ENCODE results near the gene ZSCAN12. TPM values are rescaled to one million over a fixed set of nuclear protein-coding genes. Genes with fewer than 3 reads are reported as not detected.

The ZSCAN12 gene
- total and polyA plus RNA-seq, 2 experiments from 2014 or later = 2.0 to 7.3 TPM

DNA sequence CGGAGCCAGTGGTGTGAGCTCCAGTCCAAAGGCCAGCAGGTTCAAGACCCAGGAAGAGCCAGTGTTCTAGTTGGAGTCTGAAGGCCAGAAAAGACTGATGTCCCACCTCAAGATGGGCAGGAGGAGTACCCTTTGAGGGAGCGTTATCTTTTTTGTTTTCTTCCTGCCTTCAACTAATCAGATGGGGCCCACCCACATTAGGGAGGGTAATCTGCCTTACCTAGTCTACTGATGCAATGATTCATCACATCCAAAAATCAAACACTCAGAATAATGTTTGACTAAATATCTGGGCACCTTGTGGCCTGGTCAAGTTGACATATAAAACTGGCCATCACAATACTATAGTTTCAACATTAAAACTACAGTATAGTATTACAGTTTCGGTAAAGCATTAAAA, 30.1 kb downstream of the ZSCAN12 start:
- Histone ChIP-seq H2AFZ (no peak overlapping the region), H3K4me3 (no peak overlapping the region), H4K20me1 (replicated peaks; ENCODE audit: insufficient read depth) (no peaks in the 10 kb centered on the region; the same call in 1 of the 2 replicates), H3K4me2 (no peak overlapping the region), H3K27ac (ENCODE audit: low read depth) (no peak overlapping the region), H3K4me1 (ENCODE audit: insufficient read depth) (no peaks in the 10 kb centered on the region), H3K9me2 (ENCODE audit: insufficient read depth) (0 out of 2 replicates have a peak, but pooled peaks cover 4% of the 10 kb centered on the region), H3K79me2 (replicated peaks; ENCODE audit: insufficient read depth) (no peaks in the 10 kb centered on the region), H3K36me3 (ENCODE audit: insufficient read depth) (no peaks in the 10 kb centered on the region), H3F3A (replicated peaks; ENCODE audit: low read depth) (no peaks in the 10 kb centered on the region), H3K27me3 (ENCODE audit: insufficient read depth) (no peaks in the 10 kb centered on the region)
- H3K27me3 Mint-ChIP-seq (ENCODE audit: insufficient read depth, low read depth, poor library complexity) = no peaks in the 10 kb centered on the region
- no peak for TF ChIP-seq EZH2 (IDR thresholded peaks at IDR 0.05; ENCODE audit: low read depth, unreplicated experiment)
- TF ChIP-seq, protein P1, sequence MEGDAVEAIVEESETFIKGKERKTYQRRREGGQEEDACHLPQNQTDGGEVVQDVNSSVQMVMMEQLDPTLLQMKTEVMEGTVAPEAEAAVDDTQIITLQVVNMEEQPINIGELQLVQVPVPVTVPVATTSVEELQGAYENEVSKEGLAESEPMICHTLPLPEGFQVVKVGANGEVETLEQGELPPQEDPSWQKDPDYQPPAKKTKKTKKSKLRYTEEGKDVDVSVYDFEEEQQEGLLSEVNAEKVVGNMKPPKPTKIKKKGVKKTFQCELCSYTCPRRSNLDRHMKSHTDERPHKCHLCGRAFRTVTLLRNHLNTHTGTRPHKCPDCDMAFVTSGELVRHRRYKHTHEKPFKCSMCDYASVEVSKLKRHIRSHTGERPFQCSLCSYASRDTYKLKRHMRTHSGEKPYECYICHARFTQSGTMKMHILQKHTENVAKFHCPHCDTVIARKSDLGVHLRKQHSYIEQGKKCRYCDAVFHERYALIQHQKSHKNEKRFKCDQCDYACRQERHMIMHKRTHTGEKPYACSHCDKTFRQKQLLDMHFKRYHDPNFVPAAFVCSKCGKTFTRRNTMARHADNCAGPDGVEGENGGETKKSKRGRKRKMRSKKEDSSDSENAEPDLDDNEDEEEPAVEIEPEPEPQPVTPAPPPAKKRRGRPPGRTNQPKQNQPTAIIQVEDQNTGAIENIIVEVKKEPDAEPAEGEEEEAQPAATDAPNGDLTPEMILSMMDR (conservative IDR thresholded peaks at IDR 0.05; ENCODE audit: low read depth in 2 of 2) = no peak
- no peak for TF ChIP-seq CREB1 (CRISPR knock-in tag; IDR thresholded peaks at IDR 0.05; ENCODE audit: low read depth)
- TF ChIP-seq EZH2phosphoT487 (IDR thresholded peaks at IDR 0.05; ENCODE audit: unreplicated experiment) = no peak
- TF ChIP-seq, protein P2, sequence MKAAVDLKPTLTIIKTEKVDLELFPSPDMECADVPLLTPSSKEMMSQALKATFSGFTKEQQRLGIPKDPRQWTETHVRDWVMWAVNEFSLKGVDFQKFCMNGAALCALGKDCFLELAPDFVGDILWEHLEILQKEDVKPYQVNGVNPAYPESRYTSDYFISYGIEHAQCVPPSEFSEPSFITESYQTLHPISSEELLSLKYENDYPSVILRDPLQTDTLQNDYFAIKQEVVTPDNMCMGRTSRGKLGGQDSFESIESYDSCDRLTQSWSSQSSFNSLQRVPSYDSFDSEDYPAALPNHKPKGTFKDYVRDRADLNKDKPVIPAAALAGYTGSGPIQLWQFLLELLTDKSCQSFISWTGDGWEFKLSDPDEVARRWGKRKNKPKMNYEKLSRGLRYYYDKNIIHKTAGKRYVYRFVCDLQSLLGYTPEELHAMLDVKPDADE (IDR thresholded peaks at IDR 0.05) = no peak
- no peak for ATAC-seq
- no peaks in the 10 kb centered on the region for H3K4me1 Mint-ChIP-seq
- peaks cover 23% of the 10 kb centered on the region for H3K36me3 Mint-ChIP-seq (ENCODE audit: low read depth)
- no peaks in the 10 kb centered on the region for H3K9me3 Mint-ChIP-seq
- no peak overlapping the region for H3K4me3 Mint-ChIP-seq
- no peak overlapping the region for H3K27ac Mint-ChIP-seq
- no peak for DNase-seq (ENCODE audit: low spot score)

DNA sequence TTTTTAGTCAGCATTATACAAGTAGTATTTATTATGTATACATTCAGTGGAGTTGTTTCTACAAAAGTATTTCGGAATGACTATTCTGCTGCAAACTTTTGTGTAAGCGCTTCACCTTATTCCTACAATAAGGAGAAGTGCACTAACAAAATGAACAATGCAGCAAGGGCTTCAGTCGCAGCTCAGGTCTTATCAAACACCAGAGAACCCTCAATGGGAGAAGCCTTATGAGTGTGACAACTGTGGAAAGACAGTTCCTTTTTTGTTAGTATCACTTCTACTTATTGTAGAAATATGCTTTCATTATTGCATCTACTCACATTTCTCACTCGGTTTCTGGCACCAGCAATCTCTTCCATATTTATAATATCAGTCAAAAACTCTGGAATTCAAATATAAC, 31.0 kb downstream of the ZSCAN12 start:
- ATAC-seq (no peak), DNase-seq (ENCODE audit: low spot score) (no peak)
- Histone ChIP-seq H3K4me2 (no peak overlapping the region), H3K36me3 (ENCODE audit: insufficient read depth) (no peaks in the 10 kb centered on the region; the same call in 1 of the 2 replicates), H3F3A (replicated peaks; ENCODE audit: low read depth) (no peaks in the 10 kb centered on the region), H3K27me3 (ENCODE audit: insufficient read depth) (no peaks in the 10 kb centered on the region), H3K79me2 (replicated peaks; ENCODE audit: insufficient read depth) (no peaks in the 10 kb centered on the region), H3K9me2 (ENCODE audit: insufficient read depth) (0 out of 2 replicates have a peak, but pooled peaks cover 4% of the 10 kb centered on the region), H3K27ac (ENCODE audit: low read depth) (no peak overlapping the region), H3K4me1 (ENCODE audit: insufficient read depth) (no peaks in the 10 kb centered on the region), H3K4me3 (no peak overlapping the region), H2AFZ (no peak overlapping the region), H4K20me1 (replicated peaks; ENCODE audit: insufficient read depth) (no peaks in the 10 kb centered on the region)
- no peak overlapping the region for H3K27ac Mint-ChIP-seq
- H3K27me3 Mint-ChIP-seq (ENCODE audit: insufficient read depth, low read depth, poor library complexity) = no peaks in the 10 kb centered on the region
- H3K9me3 Mint-ChIP-seq = no peaks in the 10 kb centered on the region
- H3K4me3 Mint-ChIP-seq = no peak overlapping the region
- peaks cover 23% of the 10 kb centered on the region for H3K36me3 Mint-ChIP-seq (ENCODE audit: low read depth)
- H3K4me1 Mint-ChIP-seq = no peaks in the 10 kb centered on the region
- no peak for TF ChIP-seq ZNF331 (CRISPR knock-in tag; IDR thresholded peaks at IDR 0.05; ENCODE audit: low read depth)
- TF ChIP-seq, protein P1 (conservative IDR thresholded peaks at IDR 0.05; ENCODE audit: low read depth in 2 of 2) = no peak
- TF ChIP-seq STAT1 (IDR thresholded peaks at IDR 0.05; ENCODE audit: unreplicated experiment) = no peak
- TF ChIP-seq, protein P3, sequence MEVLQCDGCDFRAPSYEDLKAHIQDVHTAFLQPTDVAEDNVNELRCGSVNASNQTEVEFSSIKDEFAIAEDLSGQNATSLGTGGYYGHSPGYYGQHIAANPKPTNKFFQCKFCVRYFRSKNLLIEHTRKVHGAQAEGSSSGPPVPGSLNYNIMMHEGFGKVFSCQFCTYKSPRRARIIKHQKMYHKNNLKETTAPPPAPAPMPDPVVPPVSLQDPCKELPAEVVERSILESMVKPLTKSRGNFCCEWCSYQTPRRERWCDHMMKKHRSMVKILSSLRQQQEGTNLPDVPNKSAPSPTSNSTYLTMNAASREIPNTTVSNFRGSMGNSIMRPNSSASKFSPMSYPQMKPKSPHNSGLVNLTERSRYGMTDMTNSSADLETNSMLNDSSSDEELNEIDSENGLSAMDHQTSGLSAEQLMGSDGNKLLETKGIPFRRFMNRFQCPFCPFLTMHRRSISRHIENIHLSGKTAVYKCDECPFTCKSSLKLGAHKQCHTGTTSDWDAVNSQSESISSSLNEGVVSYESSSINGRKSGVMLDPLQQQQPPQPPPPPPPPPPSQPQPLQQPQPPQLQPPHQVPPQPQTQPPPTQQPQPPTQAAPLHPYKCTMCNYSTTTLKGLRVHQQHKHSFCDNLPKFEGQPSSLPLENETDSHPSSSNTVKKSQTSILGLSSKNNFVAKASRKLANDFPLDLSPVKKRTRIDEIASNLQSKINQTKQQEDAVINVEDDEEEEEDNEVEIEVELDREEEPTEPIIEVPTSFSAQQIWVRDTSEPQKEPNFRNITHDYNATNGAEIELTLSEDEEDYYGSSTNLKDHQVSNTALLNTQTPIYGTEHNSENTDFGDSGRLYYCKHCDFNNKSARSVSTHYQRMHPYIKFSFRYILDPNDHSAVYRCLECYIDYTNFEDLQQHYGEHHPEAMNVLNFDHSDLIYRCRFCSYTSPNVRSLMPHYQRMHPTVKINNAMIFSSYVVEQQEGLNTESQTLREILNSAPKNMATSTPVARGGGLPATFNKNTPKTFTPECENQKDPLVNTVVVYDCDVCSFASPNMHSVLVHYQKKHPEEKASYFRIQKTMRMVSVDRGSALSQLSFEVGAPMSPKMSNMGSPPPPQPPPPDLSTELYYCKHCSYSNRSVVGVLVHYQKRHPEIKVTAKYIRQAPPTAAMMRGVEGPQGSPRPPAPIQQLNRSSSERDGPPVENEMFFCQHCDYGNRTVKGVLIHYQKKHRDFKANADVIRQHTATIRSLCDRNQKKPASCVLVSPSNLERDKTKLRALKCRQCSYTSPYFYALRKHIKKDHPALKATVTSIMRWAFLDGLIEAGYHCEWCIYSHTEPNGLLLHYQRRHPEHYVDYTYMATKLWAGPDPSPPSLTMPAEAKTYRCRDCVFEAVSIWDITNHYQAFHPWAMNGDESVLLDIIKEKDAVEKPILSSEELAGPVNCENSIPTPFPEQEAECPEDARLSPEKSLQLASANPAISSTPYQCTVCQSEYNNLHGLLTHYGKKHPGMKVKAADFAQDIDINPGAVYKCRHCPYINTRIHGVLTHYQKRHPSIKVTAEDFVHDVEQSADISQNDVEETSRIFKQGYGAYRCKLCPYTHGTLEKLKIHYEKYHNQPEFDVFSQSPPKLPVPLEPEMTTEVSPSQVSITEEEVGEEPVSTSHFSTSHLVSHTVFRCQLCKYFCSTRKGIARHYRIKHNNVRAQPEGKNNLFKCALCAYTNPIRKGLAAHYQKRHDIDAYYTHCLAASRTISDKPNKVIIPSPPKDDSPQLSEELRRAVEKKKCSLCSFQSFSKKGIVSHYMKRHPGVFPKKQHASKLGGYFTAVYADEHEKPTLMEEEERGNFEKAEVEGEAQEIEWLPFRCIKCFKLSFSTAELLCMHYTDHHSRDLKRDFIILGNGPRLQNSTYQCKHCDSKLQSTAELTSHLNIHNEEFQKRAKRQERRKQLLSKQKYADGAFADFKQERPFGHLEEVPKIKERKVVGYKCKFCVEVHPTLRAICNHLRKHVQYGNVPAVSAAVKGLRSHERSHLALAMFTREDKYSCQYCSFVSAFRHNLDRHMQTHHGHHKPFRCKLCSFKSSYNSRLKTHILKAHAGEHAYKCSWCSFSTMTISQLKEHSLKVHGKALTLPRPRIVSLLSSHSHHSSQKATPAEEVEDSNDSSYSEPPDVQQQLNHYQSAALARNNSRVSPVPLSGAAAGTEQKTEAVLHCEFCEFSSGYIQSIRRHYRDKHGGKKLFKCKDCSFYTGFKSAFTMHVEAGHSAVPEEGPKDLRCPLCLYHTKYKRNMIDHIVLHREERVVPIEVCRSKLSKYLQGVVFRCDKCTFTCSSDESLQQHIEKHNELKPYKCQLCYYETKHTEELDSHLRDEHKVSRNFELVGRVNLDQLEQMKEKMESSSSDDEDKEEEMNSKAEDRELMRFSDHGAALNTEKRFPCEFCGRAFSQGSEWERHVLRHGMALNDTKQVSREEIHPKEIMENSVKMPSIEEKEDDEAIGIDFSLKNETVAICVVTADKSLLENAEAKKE (CRISPR knock-in tag; IDR thresholded peaks at IDR 0.05) = no peak

All from GM23338 (cell line).